ENCODE measurements around the gene FHIT. TPM values are rescaled to one million over a fixed set of nuclear protein-coding genes. Genes with fewer than 3 reads are reported as not detected.
"Not testable (repeated sequence)": the region's sequence is repeated elsewhere in the genome, so short reads cannot be mapped to it uniquely, and the experiment has no call there.

The FHIT gene
- total RNA-seq, 2 experiments from 2014 or later = 7.6 to 7.9 TPM

DNA sequence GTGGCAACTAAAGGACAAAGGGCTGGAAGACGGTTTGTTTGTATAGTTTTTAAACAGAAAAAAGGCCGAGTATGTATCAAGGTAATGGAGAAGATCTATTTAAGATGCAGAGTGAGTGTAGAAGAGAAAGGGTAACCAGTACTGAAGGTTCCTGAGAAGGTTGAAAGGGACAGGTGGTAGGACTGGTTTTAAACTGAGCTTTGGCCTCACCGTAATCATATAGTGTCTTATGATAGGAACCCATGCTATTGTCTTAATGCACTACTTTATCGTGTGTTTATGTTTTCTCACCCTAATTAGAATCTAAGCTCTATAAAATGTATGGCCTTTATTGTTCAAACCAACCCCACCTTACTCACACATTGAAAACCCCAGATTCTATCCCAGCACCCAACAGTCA lies 32.7 kb downstream of the FHIT start:
- H3K9me3 Mint-ChIP-seq = peaks cover 6% of the 10 kb centered on the region
- H3K4me3 Mint-ChIP-seq = no peak overlapping the region

DNA sequence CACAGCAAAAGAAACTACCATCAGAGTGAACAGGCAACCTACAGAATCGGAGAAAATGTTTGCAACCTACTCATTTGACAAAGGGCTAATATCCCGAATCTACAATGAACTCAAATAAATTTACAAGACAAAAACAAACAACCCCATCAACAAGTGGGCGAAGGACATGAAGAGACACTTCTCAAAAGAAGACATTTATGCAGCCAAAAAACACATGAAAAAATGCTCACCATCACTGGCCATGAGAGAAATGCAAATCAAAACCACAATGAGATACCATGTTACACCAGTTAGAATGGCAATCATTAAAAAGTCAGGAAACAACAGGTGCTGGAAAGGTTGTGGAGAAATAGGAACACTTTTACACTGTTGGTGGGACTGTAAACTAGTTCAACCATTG lies 35.1 kb downstream of the FHIT start:
- CTCF ChIA-PET; intact Hi-C loops (cut with micrococcal nuclease); H3K4me3 Mint-ChIP-seq; ATAC-seq; H3K36me3 Mint-ChIP-seq (ENCODE audit: low read depth); H3K9me3 Mint-ChIP-seq; POLR2A ChIA-PET; H3K4me1 Mint-ChIP-seq (ENCODE audit: low read depth); H3K27me3 Mint-ChIP-seq; DNase-seq; H3K27ac Mint-ChIP-seq: not testable (repeated sequence)

More for the DNA sequence above, 32.7 kb downstream of the FHIT start:
- TF ChIP-seq, protein P1, sequence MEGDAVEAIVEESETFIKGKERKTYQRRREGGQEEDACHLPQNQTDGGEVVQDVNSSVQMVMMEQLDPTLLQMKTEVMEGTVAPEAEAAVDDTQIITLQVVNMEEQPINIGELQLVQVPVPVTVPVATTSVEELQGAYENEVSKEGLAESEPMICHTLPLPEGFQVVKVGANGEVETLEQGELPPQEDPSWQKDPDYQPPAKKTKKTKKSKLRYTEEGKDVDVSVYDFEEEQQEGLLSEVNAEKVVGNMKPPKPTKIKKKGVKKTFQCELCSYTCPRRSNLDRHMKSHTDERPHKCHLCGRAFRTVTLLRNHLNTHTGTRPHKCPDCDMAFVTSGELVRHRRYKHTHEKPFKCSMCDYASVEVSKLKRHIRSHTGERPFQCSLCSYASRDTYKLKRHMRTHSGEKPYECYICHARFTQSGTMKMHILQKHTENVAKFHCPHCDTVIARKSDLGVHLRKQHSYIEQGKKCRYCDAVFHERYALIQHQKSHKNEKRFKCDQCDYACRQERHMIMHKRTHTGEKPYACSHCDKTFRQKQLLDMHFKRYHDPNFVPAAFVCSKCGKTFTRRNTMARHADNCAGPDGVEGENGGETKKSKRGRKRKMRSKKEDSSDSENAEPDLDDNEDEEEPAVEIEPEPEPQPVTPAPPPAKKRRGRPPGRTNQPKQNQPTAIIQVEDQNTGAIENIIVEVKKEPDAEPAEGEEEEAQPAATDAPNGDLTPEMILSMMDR (IDR thresholded peaks at IDR 0.05) = no peak
- CTCF ChIA-PET = no interaction called here
- Mint-ChIP-seq H3K36me3 (ENCODE audit: low read depth) (peaks cover 2% of the 10 kb centered on the region), H3K27me3 (no peaks in the 10 kb centered on the region), H3K27ac (no peak overlapping the region), H3K4me1 (ENCODE audit: low read depth) (no peaks in the 10 kb centered on the region)
- no peak for ATAC-seq
- POLR2A ChIA-PET = no interaction called here
- no peak for DNase-seq
- intact Hi-C loops (cut with micrococcal nuclease) = no loop called here

DNA sequence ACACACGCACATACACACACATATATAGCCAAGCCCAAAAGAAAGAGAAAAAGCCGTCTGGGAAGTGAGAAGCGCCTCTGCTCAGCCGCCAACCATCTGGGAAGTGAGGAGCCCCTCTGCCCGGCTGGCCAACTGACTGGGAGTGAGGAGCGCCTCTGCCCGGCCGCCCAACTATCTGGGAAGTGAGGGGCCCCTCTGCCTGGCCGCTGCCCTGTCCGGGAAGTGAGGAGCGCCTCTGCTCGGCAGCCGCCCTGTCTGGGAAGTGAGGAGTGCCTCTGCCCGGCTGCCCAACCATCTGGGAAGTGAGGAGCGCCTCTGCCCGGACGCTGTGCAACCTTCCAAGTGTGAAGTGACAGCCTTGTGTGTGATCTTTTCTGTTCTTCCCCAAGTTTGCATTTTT lies 49.2 kb downstream of the FHIT start:
- Mint-ChIP-seq H3K4me3 (no peak overlapping the region), H3K36me3 (ENCODE audit: low read depth) (peaks cover 2% of the 10 kb centered on the region)
- POLR2A ChIA-PET = no interaction called here

DNA sequence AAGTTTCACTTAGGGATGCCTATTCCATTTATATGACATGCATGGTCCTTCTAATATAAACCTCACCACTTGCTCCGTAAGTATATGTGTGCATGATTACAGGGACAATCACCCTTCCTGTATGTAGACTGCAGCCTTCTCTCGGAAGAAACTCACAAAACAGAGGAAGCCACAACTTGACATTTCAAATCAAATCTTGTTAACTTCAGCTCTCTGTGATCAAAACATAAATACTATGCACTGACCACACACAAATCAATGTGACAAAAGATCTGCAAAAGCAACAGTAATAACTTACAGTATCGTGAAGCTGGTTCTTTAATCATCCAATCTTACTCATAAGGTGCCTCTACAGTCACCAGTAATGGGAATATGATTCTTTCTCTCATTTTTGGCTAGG lies 50.2 kb downstream of the FHIT start:
- no peaks in the 10 kb centered on the region for H3K27me3 Mint-ChIP-seq
- H3K9me3 Mint-ChIP-seq = no peaks in the 10 kb centered on the region
- ChIA-PET POLR2A (interaction anchor here (0.7 kb wide), 1 partner anchor 340 kb away, joined by 3 read pairs; no protein-coding TSS in a partner anchor), CTCF (no interaction called here)
- no peaks in the 10 kb centered on the region for H3K4me1 Mint-ChIP-seq (ENCODE audit: low read depth)
- H3K36me3 Mint-ChIP-seq (ENCODE audit: low read depth) = peaks cover 2% of the 10 kb centered on the region
- no peak for ATAC-seq
- intact Hi-C loops (cut with micrococcal nuclease) = no loop called here
- no peak overlapping the region for H3K27ac Mint-ChIP-seq
- H3K4me3 Mint-ChIP-seq = no peak overlapping the region
- no peak for DNase-seq
- TF ChIP-seq, protein P1 (IDR thresholded peaks at IDR 0.05) = no peak

More for the DNA sequence above, 49.2 kb downstream of the FHIT start:
- no peaks in the 10 kb centered on the region for H3K9me3 Mint-ChIP-seq
- CTCF ChIA-PET = no interaction called here
- TF ChIP-seq, protein P1 (IDR thresholded peaks at IDR 0.05) = no peak
- intact Hi-C loops (cut with micrococcal nuclease) = no loop called here
- H3K27me3 Mint-ChIP-seq = no peaks in the 10 kb centered on the region
- ATAC-seq (no peak), DNase-seq (no peak)
- H3K27ac Mint-ChIP-seq = no peak overlapping the region
- no peaks in the 10 kb centered on the region for H3K4me1 Mint-ChIP-seq (ENCODE audit: low read depth)

DNA sequence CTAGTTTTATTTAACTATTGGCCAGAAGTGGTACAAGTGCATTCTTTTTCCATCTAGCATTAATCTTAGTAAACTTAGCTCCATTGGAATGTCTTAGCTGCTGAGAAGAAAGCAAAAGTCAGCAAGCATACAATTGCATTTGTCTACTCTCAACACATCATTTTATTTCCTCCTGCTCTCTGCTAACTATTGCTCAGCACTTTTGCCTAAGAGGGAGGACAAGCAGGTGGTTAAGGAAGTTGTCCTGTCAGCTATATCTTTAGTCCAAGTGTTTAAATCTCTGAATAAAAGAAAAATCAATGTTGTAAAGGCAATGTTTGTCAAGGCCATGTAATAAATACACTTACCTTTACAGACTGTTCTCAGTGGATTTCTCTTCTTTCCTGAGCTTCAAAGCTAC lies 51.0 kb downstream of the FHIT start:
- Mint-ChIP-seq H3K4me3 (no peak overlapping the region), H3K36me3 (ENCODE audit: low read depth) (peaks cover 2% of the 10 kb centered on the region), H3K9me3 (no peaks in the 10 kb centered on the region), H3K27ac (no peak overlapping the region), H3K4me1 (ENCODE audit: low read depth) (peaks cover under 1% of the 10 kb centered on the region), H3K27me3 (no peaks in the 10 kb centered on the region)
- POLR2A ChIA-PET = no interaction called here
- ATAC-seq = no peak
- DNase-seq = no peak
- intact Hi-C loops (cut with micrococcal nuclease) = no loop called here
- TF ChIP-seq, protein P1 (IDR thresholded peaks at IDR 0.05) = no peak
- CTCF ChIA-PET = no interaction called here

DNA sequence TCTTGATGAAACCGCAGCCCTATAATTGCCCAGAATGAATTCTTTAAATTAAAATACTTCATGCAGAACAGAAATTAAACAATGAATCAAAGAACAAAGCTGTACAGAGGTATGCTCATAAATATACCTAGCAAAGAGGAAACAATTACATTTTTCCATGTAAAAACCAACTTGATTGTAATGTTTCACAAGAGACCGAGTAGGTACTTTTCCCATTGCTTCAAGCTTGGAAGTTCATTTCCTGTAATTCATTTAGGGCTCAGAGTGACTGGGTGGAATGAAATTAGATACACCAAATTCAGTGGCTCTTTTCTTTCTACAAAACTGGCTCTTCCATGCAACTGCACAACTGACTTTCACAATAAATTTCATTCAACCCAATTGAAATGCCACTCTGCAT lies 51.4 kb downstream of the FHIT start:
- H3K4me1 Mint-ChIP-seq (ENCODE audit: low read depth) = peaks cover 5% of the 10 kb centered on the region
- ATAC-seq (no peak), DNase-seq (no peak)
- POLR2A ChIA-PET = no interaction called here
- TF ChIP-seq, protein P1 (IDR thresholded peaks at IDR 0.05) = no peak
- no peak overlapping the region for H3K4me3 Mint-ChIP-seq
- CTCF ChIA-PET = no interaction called here
- no peak overlapping the region for H3K27ac Mint-ChIP-seq
- intact Hi-C loops (cut with micrococcal nuclease) = no loop called here
- no peaks in the 10 kb centered on the region for H3K27me3 Mint-ChIP-seq
- no peaks in the 10 kb centered on the region for H3K9me3 Mint-ChIP-seq
- H3K36me3 Mint-ChIP-seq (ENCODE audit: low read depth) = peaks cover 2% of the 10 kb centered on the region

All from activated CD8-positive, alpha-beta T cell treated with anti-CD3 and anti-CD28 coated beads for 36 hours (primary cell).